K562 (cell line): ENCODE data around the gene PTPRM. TPM values are rescaled to one million over a fixed set of nuclear protein-coding genes. Genes with fewer than 3 reads are reported as not detected.
A peak's percentile ranks its signal among the peaks of the same experiment; 100 is the strongest.

Source experiments
- ATAC-seq: fragments of 200-7000 bp; cut with Tn5 transposase; 3 replicates; pipeline ENCODE4 v1.9.1; 2020; ENCODE audit warnings: moderate library complexity
- BruUV-seq: library from RNA; stranded (reverse); fragments of 400-500 nt; replicated peaks from 2 replicates; lab custom pipeline; 2021; lab: Mats Ljungman, UMichigan
- CTCF ChIA-PET: fragments of 300-600 bp; formaldehyde crosslinking; extraction: SDS; loops from one replicate; lab custom pipeline; 2021; ENCODE audit warnings: low intra/inter-chr PET ratio; lab: Yijun Ruan, JAX
- POLR2A ChIA-PET: fragments of 300-600, 350-650 bp; sonication (Branson Sonifier 250); formaldehyde crosslinking; extraction: SDS; loops from one replicate; lab custom pipeline; 2021; ENCODE audit warnings: antibody characterized with exemption, inconsistent platforms; lab: Yijun Ruan, JAX
- DNase-seq, 4 experiments: peaks; one replicate each; pipeline versions ENCODE4 v3.0.0 to v3.0.0-alpha.2; 2011 to 2018; ENCODE audit warnings: low spot score in 3 of 4, mixed read lengths in 3 of 4; ENCODE audit errors: extremely low read depth in 1 of 4
- FAIRE-seq: peaks from 2 replicates; lab custom pipeline; 2011; peaks lifted over from hg19 to GRCh38; lab: Jason Lieb, UNC
- H2AFZ ChIP-seq: 2 replicates; pipeline ENCODE4 v1.6.0; 2011; ENCODE audit warnings: low read depth, low read length, control low read depth, inconsistent platforms
- H3K27ac ChIP-seq: fragments of 200-600 bp; 3 replicates; pipeline ENCODE4 v1.8.0; 2011; ENCODE audit warnings: low read depth, mild to moderate bottlenecking, control low read depth, inconsistent platforms, low read length, moderate library complexity, mixed read lengths; ENCODE audit errors: extremely low read depth
- H3K27me3 ChIP-seq, 2 experiments: fragments of 300-600 bp in 1 of 2; 2 replicates in 1 of 2; 3 replicates in 1 of 2; pipeline versions ENCODE4 v1.6.0 to v1.8.0; 2011; ENCODE audit warnings: inconsistent platforms in 2 of 2, low read length in 2 of 2, mild to moderate bottlenecking in 1 of 2, mixed read lengths in 1 of 2, moderate library complexity in 1 of 2; ENCODE audit not compliant: control insufficient read depth in 2 of 2, insufficient read depth in 2 of 2
- H3K36me3 ChIP-seq: fragments of 300-600 bp; 3 replicates; pipeline ENCODE4 v1.8.0; 2011; ENCODE audit warnings: mild to moderate bottlenecking, low read length, inconsistent platforms; ENCODE audit not compliant: control insufficient read depth, insufficient read depth
- H3K4me1 ChIP-seq, 2 experiments: fragments of 200-600 bp in 1 of 2; replicated peaks in 1 of 2; 2 replicates in 1 of 2; 3 replicates in 1 of 2; pipeline versions ENCODE4 v1.5.1 to v1.8.0; 2011; ENCODE audit warnings: inconsistent platforms in 2 of 2, low read length in 2 of 2, mild to moderate bottlenecking in 1 of 2, mixed read lengths in 1 of 2, moderate library complexity in 1 of 2; ENCODE audit not compliant: control insufficient read depth in 2 of 2, insufficient read depth in 2 of 2
- H3K4me2 ChIP-seq: 2 replicates; pipeline ENCODE4 v1.6.1; 2011; ENCODE audit warnings: low read length, control low read depth, inconsistent platforms, mixed read lengths; ENCODE audit not compliant: insufficient read depth
- H3K4me3 ChIP-seq: fragments of 200-600 bp; sonication (generic), shearing (Covaris generic); 2 replicates; pipeline ENCODE4 v1.5.1; 2016; ENCODE audit warnings: control low read depth, inconsistent platforms
- H3K79me2 ChIP-seq: fragments of 200-600 bp; 3 replicates; pipeline ENCODE4 v1.8.0; 2011; ENCODE audit warnings: low read length, inconsistent platforms; ENCODE audit not compliant: control insufficient read depth, insufficient read depth
- H3K9ac ChIP-seq, 2 experiments: 2 replicates each; pipeline versions ENCODE4 v1.6.0 to v1.6.1; 2011; ENCODE audit warnings: low read depth in 2 of 2, low read length in 2 of 2, control low read depth in 1 of 2, inconsistent platforms in 1 of 2, mild to moderate bottlenecking in 1 of 2, mixed read lengths in 1 of 2; ENCODE audit not compliant: insufficient read depth in 1 of 2
- H3K9me1 ChIP-seq: one replicate; pipeline ENCODE4 v1.6.0; 2011; ENCODE audit warnings: inconsistent platforms, mild to moderate bottlenecking, low read length, moderate library complexity; ENCODE audit not compliant: control insufficient read depth, insufficient read depth
- H3K9me3 ChIP-seq: replicated peaks from 2 replicates; pipeline ENCODE4 v1.5.1; 2011; ENCODE audit warnings: low read depth, low read length, inconsistent platforms; ENCODE audit not compliant: control insufficient read depth, insufficient read depth
- H4K20me1 ChIP-seq: replicated peaks from 2 replicates; pipeline ENCODE4 v1.6.1; 2011; ENCODE audit warnings: low read length, inconsistent platforms, mixed read lengths; ENCODE audit not compliant: control insufficient read depth, insufficient read depth
- ATF6 ChIP-seq: sonication (generic); formaldehyde crosslinking; IDR thresholded peaks from 2 replicates; pipeline ENCODE4 v1.4.0; 2020; ENCODE audit warnings: mild to moderate bottlenecking, missing genetic modification reagents
- MEIS2 ChIP-seq: fragments of 450-650 bp; IDR thresholded peaks from 2 replicates; pipeline ENCODE4 v1.6.1; 2014; ENCODE audit warnings: mild to moderate bottlenecking; ENCODE audit not compliant: partially characterized antibody
- ZNF561 ChIP-seq: fragments of 450-650 bp; formaldehyde crosslinking; conservative IDR thresholded peaks from 2 replicates; pipeline ENCODE4 v1.4.0; 2020; ENCODE audit warnings: mild to moderate bottlenecking, moderate library complexity
- WGBS: fragments of 100-300 bp; shearing (Covaris generic); methylation state at CpG from one replicate; pipeline ENCODE4 v1.1.6; 2016; ENCODE audit warnings: low coverage, mixed read lengths; ENCODE audit not compliant: insufficient coverage; ENCODE audit errors: missing lambda C conversion rate; 5-methylcytosine and 5-hydroxymethylcytosine counted together
- in situ Hi-C: fragments of 300-500 bp; cut with MboI; formaldehyde crosslinking; loops from 4 replicates; pipeline ENCODE4 v1.15.0; 2018; ENCODE audit warnings: inconsistent platforms, mixed read lengths
- intact Hi-C: fragments of 100-400 bp; cut with micrococcal nuclease; formaldehyde crosslinking; loops from 2 replicates; pipeline ENCODE4 v1.14.2; 2022
- polyA plus RNA-seq, 8 experiments: library from polyadenylated mRNA; depleted of rRNA in 4 of 8; stranded (reverse) in 5 of 8; unstranded in 3 of 8; fragments of >200 nt; fragmentation: Nextera tagmentation in 2 of 8; fragmentation: Illumina TruSeq in 1 of 8; extraction: Ambion mirVana in 2 of 8; extraction: Trizol in 1 of 8; gene quantifications; 2 replicates each; pipeline versions ENCODE4 v1.2.1 to v1.2.3, GENCODE V29; 2011 to 2014; ENCODE audit warnings: inconsistent platforms in 1 of 8, missing spikeins in 1 of 8
- total RNA-seq, 7 experiments: library from RNA; depleted of rRNA in 6 of 7; stranded (reverse); fragments of >200 nt in 6 of 7; fragmentation: Illumina TruSeq in 2 of 7; extraction: Trizol in 2 of 7; gene quantifications; 2 replicates each; pipeline versions ENCODE4 v1.2.1 to v1.2.3, GENCODE V29; 2011 to 2021; ENCODE audit warnings: low replicate concordance in 1 of 7

Gene PTPRM
- total and polyA plus RNA-seq, 9 of the 15 experiments (the other 6 are each of a cell fraction or from before 2014, with no cell fraction given), result 0.03 to 0.16 (median 0.08) TPM; not detected in 3

- no peaks in the 10 kb centered on the region for H4K20me1 ChIP-seq
- TF ChIP-seq MEIS2, result peak; percentile 12
- no peak for TF ChIP-seq ZNF561 (CRISPR knock-in tag)
- no peak for TF ChIP-seq ATF6
- TF ChIP-seq, all 486 proteins: peak for 1
- intact Hi-C loops (no loop called here), in situ Hi-C loops (no loop called here)
- H3K9me1 ChIP-seq, result no peaks in the 10 kb centered on the region
- no peak overlapping the region for H2AFZ ChIP-seq
- no peaks in the 10 kb centered on the region for H3K36me3 ChIP-seq
- no peak overlapping the region for H3K4me2 ChIP-seq
- H3K27me3 ChIP-seq, result no peaks in the 10 kb centered on the region
- DNase-seq (no peak), ATAC-seq (no peak), FAIRE-seq (no peak)
- H3K27ac ChIP-seq, result no peak overlapping the region
- WGBS, result 2% methylated on average over 3 of the region's 3 CpGs
- BruUV-seq, result no TSS peak
- no peaks in the 10 kb centered on the region for H3K4me1 ChIP-seq
- ChIA-PET CTCF (no interaction called here), POLR2A (no interaction called here)
- no peak overlapping the region for H3K4me3 ChIP-seq
- H3K9ac ChIP-seq, result no peak overlapping the region
- H3K9me3 ChIP-seq, result no peaks in the 10 kb centered on the region
- no peaks in the 10 kb centered on the region for H3K79me2 ChIP-seq
Observed at GRCh38 chr18:8001711-8002301, 434.7 kb downstream of the PTPRM start.
